Neural cell (in vitro differentiated cells): ENCODE measurements around the gene TELO2. TPM values are rescaled to one million over a fixed set of nuclear protein-coding genes. Genes with fewer than 3 reads are reported as not detected.

ENCODE experiments used
- H2AFZ ChIP-seq: fragments of 200-600, 300-800 bp; sonication (generic), shearing (Covaris generic); 2 replicates; pipeline ENCODE4 v1.6.0; 2014; ENCODE audit warnings: low read depth, mild to moderate bottlenecking, antibody characterized with exemption, low read length, moderate library complexity
- H3F3A ChIP-seq: fragments of 200-600 bp; shearing (Covaris generic); 2 replicates; pipeline ENCODE4 v1.6.1; 2016; ENCODE audit warnings: mild to moderate bottlenecking, moderate library complexity, mixed read lengths, antibody characterized with exemption, low read length; ENCODE audit not compliant: insufficient read depth, poor library complexity, severe bottlenecking
- H3K27ac ChIP-seq: fragments of 200-600, 300-800 bp; sonication (generic), shearing (Covaris generic); 2 replicates; pipeline ENCODE4 v1.5.1; 2014; ENCODE audit warnings: mild to moderate bottlenecking, low read length, moderate library complexity
- H3K27me3 ChIP-seq: fragments of 300-800, 200-600 bp; sonication (generic), shearing (Covaris generic); 2 replicates; pipeline ENCODE4 v1.6.0; 2014; ENCODE audit warnings: mild to moderate bottlenecking, low read depth, low read length, moderate library complexity; ENCODE audit not compliant: insufficient read depth
- H3K36me3 ChIP-seq: fragments of 300-800, 200-600 bp; sonication (generic), shearing (Covaris generic); 2 replicates; pipeline ENCODE4 v1.5.1; 2014; ENCODE audit warnings: mild to moderate bottlenecking, antibody characterized with exemption, low read length, moderate library complexity; ENCODE audit not compliant: insufficient read depth
- H3K4me2 ChIP-seq: fragments of 300-800, 200-600 bp; sonication (generic), shearing (Covaris generic); 2 replicates; pipeline ENCODE4 v1.6.0; 2014; ENCODE audit warnings: mild to moderate bottlenecking, low read length
- H3K4me3 ChIP-seq: fragments of 300-800, 200-600 bp; sonication (generic), shearing (Covaris generic); 2 replicates; pipeline ENCODE4 v1.5.1; 2014; ENCODE audit warnings: mild to moderate bottlenecking, low read length, moderate library complexity
- H3K79me2 ChIP-seq: fragments of 200-600 bp; shearing (Covaris generic); replicated peaks from 2 replicates; pipeline ENCODE4 v1.6.0; 2014; ENCODE audit warnings: mild to moderate bottlenecking, low read length, moderate library complexity; ENCODE audit not compliant: insufficient read depth
- H3K9ac ChIP-seq: fragments of 300-800, 200-600 bp; sonication (generic), shearing (Covaris generic); 2 replicates; pipeline ENCODE4 v1.6.1; 2016; ENCODE audit warnings: mild to moderate bottlenecking, low read length, mixed read lengths
- H3K9me2 ChIP-seq: fragments of 200-600 bp; shearing (Covaris generic); 2 replicates; pipeline ENCODE4 v1.6.1; 2016; ENCODE audit warnings: mild to moderate bottlenecking, low read length, mixed read lengths; ENCODE audit not compliant: insufficient read depth
- H3K9me3 ChIP-seq: fragments of 200-600, 300-800 bp; sonication (generic), shearing (Covaris generic); 2 replicates; pipeline ENCODE4 v1.6.1; 2016; ENCODE audit warnings: mild to moderate bottlenecking, mixed run types, low read length, moderate library complexity, mixed read lengths
- H4K20me1 ChIP-seq: fragments of 200-600 bp; shearing (Covaris generic); 2 replicates; pipeline ENCODE4 v1.6.1; 2016; ENCODE audit warnings: mild to moderate bottlenecking, mixed run types; ENCODE audit not compliant: insufficient read depth
- CTCF ChIP-seq: fragments of 450-650 bp; IDR thresholded peaks from 2 replicates; pipeline ENCODE4 v1.5.1; 2014; ENCODE audit warnings: antibody characterized with exemption, mild to moderate bottlenecking, moderate library complexity; ENCODE audit not compliant: poor library complexity, severe bottlenecking
- EP300 ChIP-seq: fragments of 450-650 bp; conservative IDR thresholded peaks from 2 replicates; pipeline ENCODE4 v1.6.1; 2014; ENCODE audit warnings: antibody characterized with exemption, mild to moderate bottlenecking, moderate library complexity; ENCODE audit not compliant: poor library complexity, severe bottlenecking
- EZH2 ChIP-seq: fragments of 200-600, 300-800 bp; shearing (Covaris generic), sonication (generic); IDR thresholded peaks from 2 replicates; pipeline ENCODE4 v1.6.1; 2014; ENCODE audit warnings: antibody characterized with exemption, low read length, borderline replicate concordance, mild to moderate bottlenecking; ENCODE audit not compliant: insufficient read depth, poor library complexity, severe bottlenecking
- MXI1 ChIP-seq: fragments of 450-650 bp; conservative IDR thresholded peaks from 2 replicates; pipeline ENCODE4 v1.6.1; 2014; ENCODE audit warnings: antibody characterized with exemption, mild to moderate bottlenecking; ENCODE audit not compliant: poor library complexity, severe bottlenecking
- POLR2AphosphoS5 ChIP-seq: IDR thresholded peaks from 2 replicates; pipeline ENCODE4 v1.6.1; 2012
- RAD21 ChIP-seq: fragments of 450-650 bp; conservative IDR thresholded peaks from 2 replicates; pipeline ENCODE4 v1.6.1; 2014; ENCODE audit warnings: antibody characterized with exemption, mild to moderate bottlenecking, moderate library complexity
- SMC3 ChIP-seq: fragments of 450-650 bp; conservative IDR thresholded peaks from 2 replicates; pipeline ENCODE4 v1.6.1; 2014; ENCODE audit warnings: antibody characterized with exemption, mild to moderate bottlenecking, moderate library complexity; ENCODE audit not compliant: poor library complexity
- TAF1 ChIP-seq: IDR thresholded peaks from 2 replicates; pipeline ENCODE4 v1.6.1; 2012; ENCODE audit warnings: low read depth
- polyA plus RNA-seq: library from polyadenylated mRNA; depleted of rRNA; stranded (reverse); fragments of >200 nt; gene quantifications from 2 replicates; pipeline ENCODE4 v1.2.3, GENCODE V29; 2014
- TF ChIP-seq, protein P1 (sequence below): IDR thresholded peaks from 2 replicates; pipeline ENCODE4 v1.6.1; 2012; ENCODE audit warnings: borderline replicate concordance

The TELO2 gene
- polyA plus RNA-seq, 1 donor from 2014 or later, result 50.4 TPM

GRCh38 chr16:1449201-1449788 lies 43.9 kb upstream of the TELO2 start:
- no peaks in the 10 kb centered on the region for H3F3A ChIP-seq
- no peak overlapping the region for H3K9ac ChIP-seq
- H3K79me2 ChIP-seq, result no peaks in the 10 kb centered on the region
- no peak overlapping the region for H2AFZ ChIP-seq
- H4K20me1 ChIP-seq, result no peaks in the 10 kb centered on the region
- H3K4me2 ChIP-seq, result no peak overlapping the region
- no peaks in the 10 kb centered on the region for H3K27me3 ChIP-seq
- no peak for TF ChIP-seq EP300
- TF ChIP-seq EZH2, result no peak
- TF ChIP-seq SMC3, result no peak
- TF ChIP-seq POLR2AphosphoS5, result no peak
- no peak for TF ChIP-seq RAD21
- TF ChIP-seq CTCF, result no peak
- no peak for TF ChIP-seq TAF1
- TF ChIP-seq, protein P1, sequence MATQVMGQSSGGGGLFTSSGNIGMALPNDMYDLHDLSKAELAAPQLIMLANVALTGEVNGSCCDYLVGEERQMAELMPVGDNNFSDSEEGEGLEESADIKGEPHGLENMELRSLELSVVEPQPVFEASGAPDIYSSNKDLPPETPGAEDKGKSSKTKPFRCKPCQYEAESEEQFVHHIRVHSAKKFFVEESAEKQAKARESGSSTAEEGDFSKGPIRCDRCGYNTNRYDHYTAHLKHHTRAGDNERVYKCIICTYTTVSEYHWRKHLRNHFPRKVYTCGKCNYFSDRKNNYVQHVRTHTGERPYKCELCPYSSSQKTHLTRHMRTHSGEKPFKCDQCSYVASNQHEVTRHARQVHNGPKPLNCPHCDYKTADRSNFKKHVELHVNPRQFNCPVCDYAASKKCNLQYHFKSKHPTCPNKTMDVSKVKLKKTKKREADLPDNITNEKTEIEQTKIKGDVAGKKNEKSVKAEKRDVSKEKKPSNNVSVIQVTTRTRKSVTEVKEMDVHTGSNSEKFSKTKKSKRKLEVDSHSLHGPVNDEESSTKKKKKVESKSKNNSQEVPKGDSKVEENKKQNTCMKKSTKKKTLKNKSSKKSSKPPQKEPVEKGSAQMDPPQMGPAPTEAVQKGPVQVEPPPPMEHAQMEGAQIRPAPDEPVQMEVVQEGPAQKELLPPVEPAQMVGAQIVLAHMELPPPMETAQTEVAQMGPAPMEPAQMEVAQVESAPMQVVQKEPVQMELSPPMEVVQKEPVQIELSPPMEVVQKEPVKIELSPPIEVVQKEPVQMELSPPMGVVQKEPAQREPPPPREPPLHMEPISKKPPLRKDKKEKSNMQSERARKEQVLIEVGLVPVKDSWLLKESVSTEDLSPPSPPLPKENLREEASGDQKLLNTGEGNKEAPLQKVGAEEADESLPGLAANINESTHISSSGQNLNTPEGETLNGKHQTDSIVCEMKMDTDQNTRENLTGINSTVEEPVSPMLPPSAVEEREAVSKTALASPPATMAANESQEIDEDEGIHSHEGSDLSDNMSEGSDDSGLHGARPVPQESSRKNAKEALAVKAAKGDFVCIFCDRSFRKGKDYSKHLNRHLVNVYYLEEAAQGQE, result no peak
- no peak for TF ChIP-seq MXI1
- no peaks in the 10 kb centered on the region for H3K9me2 ChIP-seq
- no peaks in the 10 kb centered on the region for H3K36me3 ChIP-seq
- no peak overlapping the region for H3K4me3 ChIP-seq
- H3K27ac ChIP-seq, result no peak overlapping the region
- H3K9me3 ChIP-seq, result no peaks in the 10 kb centered on the region

DNA sequence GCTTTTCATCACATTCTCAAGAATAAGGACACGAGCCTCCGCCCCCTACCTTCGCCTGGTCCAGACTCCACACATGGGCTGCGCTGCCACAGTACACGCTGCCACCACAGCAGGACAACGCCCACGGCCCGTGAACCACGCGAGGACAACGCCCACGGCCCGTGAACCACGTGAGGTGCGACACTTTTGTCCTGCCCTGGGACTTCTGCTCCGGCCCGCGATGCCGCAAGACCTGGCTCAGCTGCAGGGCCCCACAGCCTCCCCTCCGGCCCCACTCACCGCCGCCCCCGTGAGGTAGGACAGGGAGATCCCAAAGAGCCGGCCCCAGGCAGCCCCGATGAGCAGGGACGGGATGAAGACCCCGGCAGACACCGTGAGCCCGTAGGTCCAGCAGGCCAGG lies 42.9 kb upstream of the TELO2 start:
- H3K4me3 ChIP-seq, result no peak overlapping the region
- no peak for TF ChIP-seq CTCF
- TF ChIP-seq, protein P1, result no peak
- no peak overlapping the region for H3K4me2 ChIP-seq
- H3K9ac ChIP-seq, result no peak overlapping the region
- H3K36me3 ChIP-seq, result no peaks in the 10 kb centered on the region
- no peaks in the 10 kb centered on the region for H3F3A ChIP-seq
- no peaks in the 10 kb centered on the region for H3K9me3 ChIP-seq
- H3K27me3 ChIP-seq, result no peaks in the 10 kb centered on the region
- no peaks in the 10 kb centered on the region for H3K79me2 ChIP-seq
- no peak overlapping the region for H3K27ac ChIP-seq
- no peaks in the 10 kb centered on the region for H3K9me2 ChIP-seq
- H2AFZ ChIP-seq, result no peak overlapping the region
- H4K20me1 ChIP-seq, result no peaks in the 10 kb centered on the region
